GM12891 (cell line): ENCODE results near the gene GRM8.

Source experiments
- PAX5 ChIP-seq: IDR thresholded peaks from 2 replicates; pipeline ENCODE4 v1.6.1; 2011; ENCODE audit warnings: low read length, moderate library complexity, mild to moderate bottlenecking; ENCODE audit not compliant: insufficient read depth, severe bottlenecking
- POLR2A ChIP-seq: IDR thresholded peaks from 2 replicates; pipeline ENCODE4 v1.6.1; 2011; ENCODE audit warnings: low read depth, low read length, control low read depth
- POLR2AphosphoS5 ChIP-seq: IDR thresholded peaks from 2 replicates; pipeline ENCODE4 v1.6.1; 2011; ENCODE audit warnings: low read depth, low read length, control low read depth
- SPI1 ChIP-seq: IDR thresholded peaks from 2 replicates; pipeline ENCODE4 v1.6.1; 2011; ENCODE audit warnings: low read depth, low read length, control low read depth

GRCh38 chr7:126803060-126803665 lies 449.6 kb downstream of the GRM8 start:
- TF ChIP-seq POLR2AphosphoS5 (no peak), PAX5 (no peak), POLR2A (no peak), SPI1 (no peak)
